Mammary epithelial cell (primary cell): Measurements from ENCODE around the gene LIX1.

ENCODE experiments used
- CTCF ChIP-seq, 2 donors: IDR thresholded peaks in 1 of 2; conservative IDR thresholded peaks in 1 of 2; 2 replicates each; pipeline ENCODE4 v1.5.1; 2011 to 2012; ENCODE audit warnings: inconsistent platforms in 2 of 2, low read length in 2 of 2, mild to moderate bottlenecking in 2 of 2, control low read depth in 1 of 2, low read depth in 1 of 2; ENCODE audit not compliant: insufficient read depth in 1 of 2; ENCODE audit errors: extremely low read depth in 1 of 2
- EZH2 ChIP-seq: IDR thresholded peaks from 2 replicates; pipeline ENCODE4 v1.6.1; 2012; ENCODE audit warnings: low read length, inconsistent platforms, borderline replicate concordance

DNA sequence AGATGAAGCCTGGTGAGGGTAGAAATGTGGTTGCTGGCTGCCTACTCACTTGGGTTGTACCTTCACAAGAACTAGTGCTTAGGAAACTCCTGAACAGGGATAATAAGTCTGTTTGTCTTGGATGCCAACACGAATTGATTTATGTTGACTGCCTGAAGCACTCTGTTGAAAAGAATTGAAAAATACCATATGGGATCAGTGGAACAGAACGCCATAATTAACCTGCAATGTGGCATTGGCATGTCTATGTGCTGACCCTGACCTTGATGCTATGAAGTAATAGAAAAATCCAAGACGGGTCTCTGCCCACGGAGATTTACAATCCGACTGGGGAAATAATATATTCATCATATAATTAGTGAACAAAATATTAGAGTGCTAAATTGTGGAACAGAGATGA is 10.5 kb downstream of the LIX1 start:
- TF ChIP-seq CTCF (conservative IDR thresholded peaks at IDR 0.05 in 1 of 2, IDR thresholded peaks at IDR 0.05 in 1 of 2; ENCODE audit: extremely low read depth in 1 of 2, insufficient read depth in 1 of 2, low read depth in 1 of 2, low read length in 2 of 2) (no peak), EZH2 (no peak)
